Embryonic facial prominence (tissue), 1 donor: Measurements from ENCODE around the gene BCL11B.

Experiments
- DNase-seq: peaks from one replicate; pipeline ENCODE4 v3.0.0-alpha.2; 2016; ENCODE audit errors: extremely low spot score

BCL11B gene

DNA sequence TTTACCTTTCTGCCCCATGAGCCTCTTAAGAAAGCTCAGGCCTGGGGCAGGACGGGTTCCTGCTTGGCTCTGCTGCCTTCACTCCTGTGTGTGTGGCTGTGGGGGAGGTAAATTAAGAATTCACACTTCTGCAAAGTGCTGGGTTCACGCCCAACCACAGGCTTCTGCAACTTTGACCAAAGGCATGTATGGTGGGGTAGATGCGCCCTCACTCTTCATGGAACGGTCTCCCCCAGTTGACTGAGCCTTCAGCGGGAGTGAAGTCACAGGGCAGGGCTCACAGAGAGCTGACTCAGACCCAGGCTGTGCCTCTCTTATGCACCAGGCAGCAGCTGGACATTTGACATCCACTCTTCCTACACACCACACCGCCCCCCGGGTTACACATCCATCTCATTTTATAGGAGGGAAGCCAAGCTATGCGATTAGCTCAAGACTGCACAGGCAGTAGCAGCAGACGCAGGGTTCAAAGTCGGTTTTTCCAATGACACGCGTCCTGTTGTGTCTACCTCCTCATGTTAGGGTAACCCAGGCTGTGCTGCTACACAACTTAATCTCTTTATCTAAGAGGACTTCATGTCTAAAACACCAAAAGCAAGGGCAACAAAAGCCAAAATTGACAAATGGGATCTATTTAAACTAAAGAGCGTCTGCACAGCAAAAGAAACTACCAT, 15.4 kb upstream of the BCL11B start:
- no peak for DNase-seq

DNA sequence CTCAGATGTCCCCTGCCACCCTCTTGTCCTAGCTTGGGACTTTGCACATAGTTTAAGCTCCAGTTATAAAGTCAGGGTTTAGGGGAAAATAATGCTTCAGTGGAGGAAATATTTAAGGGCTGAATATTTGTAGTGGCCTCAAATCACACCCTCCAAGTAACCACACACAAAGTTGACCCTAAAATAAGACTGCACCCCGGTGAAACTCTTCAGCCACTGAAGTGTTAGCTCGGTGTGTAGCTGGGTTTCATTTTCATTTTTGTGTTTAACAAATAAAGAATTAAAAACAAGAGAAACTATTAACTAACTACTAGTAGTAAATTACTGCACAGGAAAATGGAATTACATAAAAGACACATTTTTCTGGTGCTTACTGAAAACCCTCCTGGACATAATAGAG, 14.8 kb upstream of the BCL11B start:
- no peak for DNase-seq

DNA sequence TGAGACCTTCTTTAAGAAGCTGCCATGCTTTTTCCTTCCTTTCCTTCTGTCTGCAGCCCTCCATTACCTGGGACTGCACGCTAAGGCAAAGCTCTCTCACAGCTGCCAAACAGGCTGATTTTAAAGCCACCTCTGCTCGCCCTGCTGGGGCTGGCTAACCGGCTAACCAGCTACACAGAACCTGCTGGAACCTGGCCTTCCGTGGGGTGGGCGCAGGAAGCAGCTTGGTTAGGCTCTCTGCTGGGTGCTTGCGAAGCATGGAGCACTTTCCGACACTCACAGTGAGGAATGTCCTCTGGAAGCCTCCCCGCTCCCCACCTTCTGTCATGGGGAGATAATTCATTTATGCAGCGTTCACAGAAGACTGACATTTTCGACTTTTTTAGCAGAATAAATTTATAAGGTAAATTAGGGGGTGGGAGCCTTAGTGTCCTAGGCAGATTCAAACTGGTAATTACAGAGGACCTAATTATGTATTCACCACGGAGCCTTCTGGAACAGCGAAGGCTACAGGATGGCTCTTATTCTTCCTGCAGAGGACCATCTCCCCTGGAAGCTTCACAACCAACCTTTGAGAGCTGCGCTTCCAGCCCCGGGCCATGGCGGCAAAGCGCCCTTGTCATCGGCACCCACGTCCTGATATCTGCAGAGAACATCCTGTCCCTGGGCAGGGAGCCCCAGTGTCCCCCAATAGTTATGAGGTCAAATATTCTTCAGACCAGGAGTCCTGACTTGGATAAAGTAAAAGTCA, 12.4 kb upstream of the BCL11B start:
- DNase-seq = no peak

DNA sequence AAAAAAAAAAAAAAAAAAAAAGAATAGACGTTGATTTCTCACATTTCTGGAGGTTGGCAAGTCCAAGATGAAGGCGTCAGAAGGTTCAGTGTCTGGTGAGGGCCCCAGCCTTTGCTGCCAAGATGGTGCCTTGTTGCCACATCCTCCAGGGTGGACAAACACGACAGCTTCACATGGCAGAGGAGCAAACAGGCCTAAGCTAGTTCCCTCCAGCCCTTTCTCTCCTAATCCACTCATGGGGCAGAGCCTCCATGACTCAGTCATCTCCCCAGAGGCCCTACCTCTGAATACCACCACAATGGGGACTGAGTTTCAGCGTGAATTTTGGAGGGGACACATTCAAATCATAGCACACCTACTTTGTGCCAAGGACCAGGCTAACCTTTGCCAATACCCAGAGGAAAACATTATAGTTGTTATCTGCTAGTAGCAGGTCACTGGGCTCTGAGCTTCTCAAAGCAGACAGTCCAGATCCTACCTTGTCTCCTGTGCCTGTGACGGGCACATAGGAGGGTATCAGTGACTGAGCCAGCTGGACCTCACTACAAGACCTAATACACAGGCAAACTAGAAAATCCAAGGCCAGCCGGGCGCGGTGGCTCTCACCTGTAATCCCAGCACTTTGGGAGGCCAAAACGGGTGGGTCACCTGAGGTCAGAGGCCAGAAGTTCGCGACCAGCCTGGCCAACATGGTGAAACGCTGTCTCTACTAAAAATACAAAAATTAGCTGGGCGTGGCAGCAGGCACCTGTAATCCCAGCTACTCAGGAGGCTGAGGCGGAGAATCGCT, 10.5 kb upstream of the BCL11B start:
- DNase-seq = no peak

DNA sequence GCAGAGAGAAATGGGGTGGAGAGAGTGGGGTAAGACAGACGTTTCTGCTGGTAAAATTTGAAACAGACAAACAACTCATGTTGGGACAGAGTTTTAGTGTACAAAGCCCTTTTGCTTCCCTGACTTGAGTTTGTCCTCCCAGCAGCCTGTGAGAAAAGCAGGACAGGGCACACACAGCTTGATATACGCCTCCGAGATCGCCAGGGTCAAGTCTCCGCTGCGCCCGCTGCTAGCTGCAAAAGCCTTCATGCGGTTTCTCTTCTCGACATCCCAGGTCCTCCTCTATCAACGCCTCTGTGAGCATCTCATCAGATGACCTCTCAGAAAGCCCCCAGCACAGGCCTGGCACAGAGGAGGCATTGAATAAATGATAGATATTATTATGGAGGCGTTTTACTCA, 9.4 kb upstream of the BCL11B start:
- DNase-seq = no peak

DNA sequence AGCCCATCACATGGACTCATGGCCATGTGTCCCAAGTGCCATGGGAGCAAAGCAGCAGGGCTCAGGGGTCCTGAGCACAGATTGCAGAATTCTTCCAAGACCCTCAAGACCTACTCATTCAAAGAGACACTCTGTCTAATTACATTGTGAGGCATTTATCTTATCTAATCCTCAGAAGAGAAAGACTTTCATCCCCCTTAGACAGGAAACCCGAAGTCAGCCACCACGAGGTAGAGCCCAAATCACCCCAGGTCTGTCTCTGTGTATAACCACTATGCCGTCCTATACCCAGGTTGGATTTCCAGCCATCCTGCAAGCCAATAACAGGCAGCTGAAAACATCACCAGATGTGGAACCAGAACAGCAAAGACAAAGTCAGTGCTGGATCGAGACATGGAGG, 8.9 kb upstream of the BCL11B start:
- DNase-seq = no peak

DNA sequence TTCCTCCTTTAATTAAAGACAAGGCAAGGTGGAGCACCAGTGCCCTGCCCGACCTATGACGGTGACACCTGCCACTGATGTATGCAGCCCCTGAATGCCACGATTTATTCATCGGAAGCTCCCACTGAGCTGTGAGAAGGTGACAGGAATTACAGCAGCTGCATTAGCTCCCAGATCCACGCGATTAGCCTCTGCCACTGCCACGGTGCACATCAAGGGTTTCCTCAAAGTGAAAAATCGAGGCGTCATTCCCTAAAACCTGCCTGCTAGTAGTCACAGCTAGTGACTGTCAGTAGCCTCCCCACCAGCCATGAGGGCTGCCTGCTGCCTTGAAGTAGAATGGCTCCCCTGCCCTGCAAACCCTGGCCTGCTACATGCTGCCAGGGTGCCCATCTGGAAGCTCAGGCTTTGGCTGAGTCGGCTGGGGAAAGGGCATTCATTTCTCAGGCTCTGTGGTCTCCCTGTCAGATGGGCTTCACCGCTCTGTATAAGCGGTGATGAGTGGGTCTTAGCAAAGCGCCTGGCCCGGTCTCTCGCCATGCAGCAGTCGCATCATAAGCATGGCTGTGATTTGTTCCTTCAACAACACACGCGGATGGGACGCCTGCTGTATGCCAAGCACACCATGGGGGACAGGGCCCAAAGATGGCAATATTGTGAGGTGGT, 8.2 kb upstream of the BCL11B start:
- DNase-seq = no peak

DNA sequence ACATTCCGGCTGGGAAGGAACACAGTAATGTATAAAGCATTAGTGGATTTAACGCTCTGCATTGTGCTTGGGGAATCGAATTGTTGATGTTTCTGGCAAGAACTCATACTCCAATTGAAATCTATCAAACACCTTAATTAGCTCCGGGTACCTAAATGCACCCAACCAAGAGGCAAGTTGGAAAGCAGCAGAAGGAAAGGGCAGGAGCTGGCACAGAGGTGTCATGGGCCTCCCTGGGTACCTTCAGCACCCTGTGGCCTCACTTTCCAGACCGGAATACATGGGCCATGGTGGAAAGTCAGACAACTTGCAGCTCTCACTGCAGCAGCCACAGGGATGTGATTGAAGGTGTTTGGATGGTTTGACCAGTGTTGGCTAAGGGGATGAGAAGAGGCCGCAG, 6.8 kb upstream of the BCL11B start:
- DNase-seq = no peak

DNA sequence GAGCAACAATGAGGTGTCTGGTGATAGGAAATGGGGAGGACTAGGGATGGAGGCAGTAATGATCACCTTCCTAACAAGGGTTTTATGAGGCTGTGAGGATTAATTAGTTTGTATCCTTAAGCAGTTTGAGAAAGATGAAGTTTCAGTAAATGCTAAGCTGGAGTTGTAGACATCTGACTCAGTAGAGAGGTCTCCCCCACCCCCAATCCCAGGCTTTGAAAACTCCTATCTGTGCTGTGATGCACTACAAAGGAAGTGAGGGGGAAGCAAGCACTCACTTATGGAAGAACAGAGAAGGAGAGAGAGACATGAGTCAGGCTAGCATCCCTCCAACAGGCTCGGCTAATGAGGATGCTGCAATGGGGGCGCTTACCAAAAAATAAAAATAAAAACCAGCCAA, 5.5 kb upstream of the BCL11B start:
- DNase-seq = no peak

DNA sequence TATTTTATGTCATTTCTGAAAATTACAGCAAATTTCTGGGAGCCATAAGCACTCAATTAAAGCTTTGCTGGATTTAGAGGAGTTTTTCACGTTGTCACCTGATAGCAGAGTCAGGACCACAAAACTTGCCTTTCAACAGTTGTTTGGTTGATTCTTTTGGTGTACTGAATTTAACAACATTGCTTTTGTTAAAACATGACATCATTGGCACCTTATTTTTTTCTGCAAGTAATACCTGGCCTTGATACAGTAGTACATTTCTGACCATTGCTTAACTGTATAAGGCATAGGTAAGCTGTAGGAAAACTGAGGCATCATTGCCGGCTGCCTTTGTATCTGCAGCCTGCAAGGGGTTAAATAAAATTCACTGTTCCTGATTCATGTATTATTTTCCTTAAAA, 4.5 kb upstream of the BCL11B start:
- no peak for DNase-seq

DNA sequence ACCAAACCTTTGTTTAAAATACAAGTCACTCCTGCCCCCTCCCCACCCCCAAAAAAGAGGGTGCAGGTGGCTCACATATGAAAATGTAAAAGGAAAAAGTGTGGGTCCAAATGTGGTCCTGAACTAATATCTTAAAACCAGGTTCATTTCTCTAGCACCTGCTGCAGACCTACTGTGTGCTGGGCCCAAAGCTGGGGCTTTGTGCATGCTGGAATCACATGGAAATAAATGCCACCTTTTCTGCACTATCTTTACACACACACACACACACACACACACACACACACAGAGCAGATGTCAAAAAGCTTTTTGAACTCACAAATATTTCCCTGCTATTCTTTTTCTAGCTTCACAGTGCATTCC, 3.2 kb upstream of the BCL11B start:
- no peak for DNase-seq

DNA sequence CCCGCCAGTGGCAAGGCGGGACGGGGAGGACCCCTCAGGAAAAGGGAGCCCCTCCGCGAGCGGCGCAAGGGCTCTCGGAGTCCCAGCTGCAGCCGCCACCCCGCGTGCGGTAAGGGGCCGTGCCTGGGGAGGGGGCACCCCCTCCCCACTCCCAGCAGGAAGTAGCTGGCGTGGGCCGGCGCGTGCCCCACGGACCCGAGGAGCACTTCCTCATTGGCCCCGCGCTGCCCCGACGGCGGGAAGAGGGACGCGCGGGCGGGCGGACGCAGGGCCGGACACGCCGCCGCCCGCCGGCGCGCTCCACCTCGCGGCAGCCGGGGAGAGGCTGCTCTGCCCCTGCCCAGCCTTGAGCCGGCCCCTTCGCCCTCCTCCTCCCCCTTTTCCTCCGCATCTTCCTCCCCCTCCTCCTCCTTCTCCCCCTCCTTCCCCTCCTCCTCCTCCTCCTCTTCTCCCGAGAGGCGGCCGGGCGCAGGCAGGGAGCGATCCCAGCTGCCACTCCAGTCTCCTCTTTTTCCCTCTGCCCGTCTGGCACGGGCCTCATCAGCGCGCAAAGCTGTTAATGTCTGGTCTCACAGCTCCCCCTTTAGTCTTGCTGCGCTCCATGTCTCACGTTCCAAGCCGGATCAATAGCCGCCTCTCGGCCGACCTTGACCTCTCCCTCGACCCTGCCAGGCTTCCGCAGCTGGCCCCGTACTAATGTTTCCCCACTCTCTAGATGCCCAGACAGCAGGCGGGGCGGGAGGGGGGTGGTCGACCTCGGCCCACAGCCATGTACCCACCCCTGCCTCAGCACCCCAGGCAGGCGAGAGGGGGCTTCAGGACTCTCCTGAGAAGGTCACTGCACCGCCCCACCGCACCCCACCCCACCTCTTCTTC, 2.6 kb upstream of the BCL11B start:
- DNase-seq = peak; percentile 88

DNA sequence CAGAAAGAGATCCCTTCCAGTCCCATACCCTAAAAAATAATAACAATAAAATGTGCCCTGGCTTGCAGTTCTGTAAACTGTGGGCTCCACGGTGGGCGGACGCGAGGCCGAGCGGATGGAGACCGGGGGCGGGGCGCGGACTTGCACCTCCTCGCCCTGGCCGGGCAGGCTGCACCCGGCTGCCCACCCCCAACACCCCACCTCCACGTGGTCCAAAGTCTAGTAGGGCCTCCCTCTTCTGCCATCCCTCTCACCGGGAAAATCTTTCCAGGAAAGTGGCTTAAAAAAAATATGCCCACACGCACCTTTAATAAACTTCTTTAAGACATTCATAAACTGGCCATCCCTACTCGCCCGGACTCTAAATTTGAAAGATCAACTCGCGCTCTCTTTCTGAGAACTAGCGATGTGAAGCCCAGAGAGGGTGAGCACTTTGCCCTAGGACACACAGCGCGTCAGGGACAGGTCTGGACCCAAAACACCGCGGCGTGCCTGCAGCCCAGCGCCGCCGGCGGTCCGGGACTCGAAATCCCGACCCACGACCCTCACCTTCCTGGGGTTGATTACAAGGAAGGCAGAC, 1.9 kb upstream of the BCL11B start:
- no peak for DNase-seq

DNA sequence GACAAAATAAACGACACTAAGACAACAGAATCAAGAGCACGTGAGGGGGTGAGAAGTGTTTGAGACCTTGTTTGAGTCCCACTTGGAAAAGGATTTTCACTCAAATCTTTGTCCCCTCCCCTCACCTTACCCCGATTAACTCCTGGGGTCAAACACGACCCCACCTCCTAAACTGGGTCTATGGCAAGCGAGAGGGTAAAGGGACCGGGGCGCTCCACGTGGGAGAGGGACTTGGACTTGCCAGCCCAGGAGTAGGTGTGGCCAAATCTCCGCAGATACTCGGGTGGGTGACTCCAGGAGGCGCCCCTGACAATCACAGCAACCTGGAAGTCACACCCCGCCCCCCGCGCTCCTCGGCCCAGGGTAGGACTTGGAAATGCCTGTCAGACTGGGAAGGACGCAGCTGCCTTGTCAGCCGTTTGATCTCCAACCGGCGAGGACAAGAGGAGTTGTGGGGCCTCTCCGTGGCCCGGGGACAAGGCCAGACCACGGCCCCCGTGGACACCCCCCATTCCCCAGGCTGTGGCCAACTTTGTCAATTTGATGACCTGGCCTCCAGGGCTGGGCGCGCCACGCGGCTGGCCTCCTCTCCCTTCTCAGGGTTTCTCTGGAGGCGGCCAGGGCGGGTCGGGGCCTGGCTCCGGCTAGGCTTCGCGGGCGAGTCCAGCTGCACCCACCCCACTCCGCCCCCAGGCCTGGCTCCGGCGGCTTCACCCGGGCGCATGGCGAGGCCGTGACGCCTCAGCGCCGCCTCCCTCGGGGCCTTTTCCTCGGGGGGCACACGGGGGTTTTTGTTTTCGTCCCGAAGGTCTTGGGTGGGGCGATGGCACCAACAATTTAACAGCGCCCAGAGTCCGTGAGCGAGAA, 1.1 kb upstream of the BCL11B start:
- no peak for DNase-seq

DNA sequence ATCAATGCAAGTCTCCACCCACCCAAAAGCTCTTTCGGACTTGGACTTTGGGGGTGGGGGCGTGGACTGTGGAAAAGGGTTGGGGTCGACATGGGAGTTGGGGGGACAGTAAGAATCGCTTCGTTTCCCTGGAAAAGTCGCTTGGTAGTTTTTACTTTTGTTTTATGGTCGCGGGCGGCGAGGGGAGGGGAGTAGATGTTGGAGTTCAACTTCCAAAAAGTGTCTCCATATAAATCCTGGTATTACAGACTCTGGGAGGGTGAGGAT, 568 bp upstream of the BCL11B start:
- DNase-seq = no peak

DNA sequence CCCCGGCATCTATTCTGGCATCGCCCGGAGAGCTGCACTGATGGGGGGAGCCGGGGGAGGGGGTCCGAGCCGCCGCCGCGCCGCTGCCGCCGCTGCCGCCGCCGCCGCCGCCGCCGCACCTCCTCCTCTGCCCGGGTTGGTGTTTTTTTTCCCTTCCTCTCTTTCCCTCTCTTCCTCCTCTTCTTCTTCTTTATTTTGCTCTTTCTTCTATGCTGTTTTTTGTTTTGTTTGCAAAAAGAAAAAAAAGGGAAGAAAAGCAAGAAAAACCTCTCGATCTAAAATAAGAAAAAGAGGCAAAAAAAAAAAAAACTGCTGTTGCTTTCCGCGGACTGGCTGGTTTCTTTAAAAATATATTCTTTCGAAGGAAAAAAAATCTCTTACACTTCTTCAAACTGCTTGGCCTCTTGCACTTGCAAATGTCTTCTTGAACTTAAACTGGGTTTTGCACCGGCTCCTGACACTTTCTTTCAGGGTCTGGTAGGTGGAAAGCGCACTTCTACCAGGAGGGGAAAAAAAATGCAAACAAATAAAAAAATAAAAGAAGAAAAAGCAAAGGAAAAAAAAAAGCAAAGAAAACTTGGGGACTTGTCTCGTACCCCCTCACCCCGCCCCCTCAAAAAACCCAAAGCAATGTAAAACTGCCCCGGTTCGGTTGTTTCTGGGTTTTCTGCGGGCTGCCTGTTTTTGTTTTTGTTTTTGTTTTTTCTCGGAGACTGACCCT, 616 bp downstream of the BCL11B start:
- DNase-seq = no peak

DNA sequence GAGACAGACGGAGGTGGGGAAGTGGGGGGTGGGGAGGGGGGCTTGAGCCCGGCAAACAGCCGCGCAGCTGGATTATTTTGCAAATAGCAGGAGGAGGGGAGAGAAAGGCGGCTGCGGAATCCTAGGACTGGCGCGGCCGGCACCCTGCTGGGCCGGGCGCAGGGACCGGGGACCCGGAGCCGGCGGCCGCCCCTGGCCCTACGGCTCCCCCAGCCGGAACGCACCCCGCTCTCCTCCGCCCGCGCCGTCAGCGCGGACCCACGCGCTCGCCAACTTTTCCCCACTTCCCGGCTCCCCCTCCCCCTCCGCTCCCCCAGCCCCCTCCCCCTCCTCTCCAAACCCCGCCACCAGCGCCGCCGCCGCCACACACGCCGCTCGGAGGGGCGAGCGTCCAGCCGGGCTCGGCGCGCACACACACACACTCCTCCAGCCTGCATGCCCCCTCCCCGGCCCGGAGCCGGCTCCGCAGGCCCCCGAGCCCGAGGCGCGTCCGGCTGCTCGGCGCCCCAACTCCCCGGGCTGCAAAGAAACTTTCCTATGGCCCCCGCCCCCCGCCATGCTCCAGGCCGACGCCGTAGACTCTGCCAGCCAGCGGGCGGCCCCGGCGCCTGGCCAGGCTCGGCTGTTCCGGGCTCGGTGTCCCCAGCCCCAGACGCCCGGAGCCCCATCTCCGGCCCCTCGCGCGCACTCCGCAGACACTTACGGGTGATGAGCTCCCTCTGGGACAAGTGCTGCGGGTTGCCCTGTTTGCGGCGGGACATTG, 1.4 kb downstream of the BCL11B start:
- DNase-seq = no peak

DNA sequence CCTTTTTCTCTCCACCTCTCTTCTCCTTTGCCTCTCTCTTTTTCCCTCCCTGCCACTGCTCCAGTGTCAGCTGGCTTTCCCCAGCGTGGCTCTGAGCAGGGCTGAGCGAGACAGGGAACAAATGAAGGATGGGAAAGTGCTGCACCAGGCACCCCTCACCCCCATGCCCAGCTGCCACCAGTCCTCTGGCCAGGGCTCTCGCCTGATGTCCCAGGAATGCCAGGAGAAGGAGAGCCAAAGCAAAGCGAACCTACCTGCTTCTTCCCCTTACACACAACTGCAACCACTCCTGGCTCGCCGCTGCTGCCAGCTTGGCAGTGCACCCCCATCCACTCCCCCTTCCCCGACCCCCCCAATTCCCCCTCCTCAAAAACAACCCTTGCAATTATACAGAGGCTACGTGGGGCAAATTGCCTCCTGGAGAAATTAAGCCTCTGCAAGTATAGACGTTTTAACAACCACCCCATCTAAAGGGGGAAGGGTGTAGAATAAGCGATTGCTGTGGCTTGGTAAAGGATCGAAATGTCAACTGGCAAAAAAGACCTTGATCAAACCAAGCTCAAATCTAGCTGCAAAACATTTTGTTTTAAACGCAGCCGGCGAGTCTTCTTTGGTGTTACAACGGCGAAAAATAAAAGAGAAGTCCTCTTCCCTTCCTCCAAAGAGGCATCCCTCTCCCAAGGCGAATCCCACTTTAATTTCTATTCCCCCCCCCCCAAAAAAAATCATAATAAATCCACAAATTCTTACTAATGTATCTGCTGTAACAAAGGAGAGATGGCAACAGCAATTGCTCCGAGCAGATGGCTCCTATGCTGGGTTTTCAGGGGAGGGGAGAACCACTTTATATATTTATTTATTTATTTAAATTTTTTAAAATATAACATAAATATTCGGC, 2.9 kb downstream of the BCL11B start:
- no peak for DNase-seq
